HCT116 (cell line): ENCODE results near the gene TTYH2. TPM values are rescaled to one million over a fixed set of nuclear protein-coding genes. Genes with fewer than 3 reads are reported as not detected.

Experiments used
- ATAC-seq: fragments of 200-7000 bp; cut with Tn5 transposase; 2 replicates; pipeline ENCODE4 v1.9.1; 2020; ENCODE audit warnings: mild to moderate bottlenecking, moderate library complexity
- BruUV-seq: library from RNA; stranded (reverse); fragments of 400-500 nt; replicated peaks from 2 replicates; lab custom pipeline; 2021; lab: Mats Ljungman, UMichigan
- CTCF ChIA-PET: fragments of 300-600 bp; sonication (Branson Sonifier 250); formaldehyde crosslinking; loops from one replicate; lab custom pipeline; 2021; ENCODE audit warnings: antibody characterized with exemption; lab: Charles Lee
- POLR2A ChIA-PET: fragments of 300-600, 350-600 bp; sonication (Branson Sonifier 250); formaldehyde crosslinking; loops from one replicate; lab custom pipeline; 2021; ENCODE audit warnings: antibody characterized with exemption; lab: Charles Lee
- RAD21 ChIA-PET, 2 experiments: fragments of 300-600 bp; sonication (Branson Sonifier 250); formaldehyde crosslinking; loops; one replicate each; lab custom pipeline; 2023; ENCODE audit warnings: low total read pairs in 2 of 2; ENCODE audit not compliant: uncharacterized antibody in 2 of 2, unreplicated experiment in 2 of 2, low non-redundant PET in 1 of 2; lab: Charles Lee
- DNase-seq: peaks from one replicate; pipeline ENCODE4 v3.0.0-alpha.2; 2010; ENCODE audit warnings: low read depth, low spot score
- H2AFZ ChIP-seq: fragments of 200-600 bp; shearing (Covaris generic), sonication (generic); 2 replicates; pipeline ENCODE4 v1.6.1; 2017; ENCODE audit warnings: low read depth, mixed run types, mixed read lengths, antibody characterized with exemption, low read length; ENCODE audit not compliant: poor library complexity, severe bottlenecking
- H3K27ac ChIP-seq: 2 replicates; pipeline ENCODE4 v1.5.1; 2012; ENCODE audit warnings: low read depth, low read length
- H3K27me3 ChIP-seq: fragments of 200-600 bp; sonication (generic); 2 replicates; pipeline ENCODE4 v1.6.1; 2016; ENCODE audit warnings: mixed run types, low read length, mixed read lengths; ENCODE audit not compliant: insufficient read depth
- H3K36me3 ChIP-seq, 2 experiments: fragments of 200-500 bp in 1 of 2; fragments of 200-600 bp in 1 of 2; sonication (Bioruptor generic) in 1 of 2; sonication (generic) in 1 of 2; 2 replicates each; pipeline versions ENCODE4 v1.5.1 to v1.6.1; 2014 to 2016; ENCODE audit warnings: low read length in 2 of 2, inconsistent platforms in 1 of 2, mixed read lengths in 1 of 2, mixed run types in 1 of 2; ENCODE audit not compliant: insufficient read depth in 2 of 2, control insufficient read depth in 1 of 2
- H3K4me1 ChIP-seq, 2 experiments: fragments of 200-600 bp in 1 of 2; sonication (generic) in 1 of 2; 2 replicates each; pipeline versions ENCODE4 v1.5.1 to v1.6.1; 2012 to 2017; ENCODE audit warnings: low read length in 2 of 2, inconsistent platforms in 1 of 2, mild to moderate bottlenecking in 1 of 2, mixed read lengths in 1 of 2, mixed run types in 1 of 2, moderate library complexity in 1 of 2; ENCODE audit not compliant: insufficient read depth in 2 of 2, control insufficient read depth in 1 of 2
- H3K4me2 ChIP-seq: fragments of 200-600 bp; sonication (generic); 2 replicates; pipeline ENCODE4 v1.6.1; 2017; ENCODE audit warnings: mixed run types, low read length, mixed read lengths
- H3K4me3 ChIP-seq, 2 experiments: fragments of 200-600 bp in 1 of 2; sonication (generic) in 1 of 2; replicated peaks in 1 of 2; 2 replicates each; pipeline ENCODE4 v1.5.1; 2011 to 2016; ENCODE audit warnings: low read length in 2 of 2, control low read depth in 1 of 2, low read depth in 1 of 2, mild to moderate bottlenecking in 1 of 2, mixed read lengths in 1 of 2, mixed run types in 1 of 2
- H3K79me2 ChIP-seq: fragments of 200-600 bp; sonication (generic); 2 replicates; pipeline ENCODE4 v1.6.1; 2017; ENCODE audit warnings: mild to moderate bottlenecking, mixed run types, low read length, moderate library complexity, mixed read lengths; ENCODE audit not compliant: insufficient read depth
- H3K9ac ChIP-seq: fragments of 200-600 bp; sonication (generic); 2 replicates; pipeline ENCODE4 v1.6.1; 2016; ENCODE audit warnings: low read length, mixed read lengths
- H3K9me2 ChIP-seq: fragments of 200-600 bp; sonication (generic), shearing (Covaris generic); 2 replicates; pipeline ENCODE4 v1.6.1; 2017; ENCODE audit warnings: mixed run types, mild to moderate bottlenecking, moderate library complexity; ENCODE audit not compliant: insufficient read depth
- H3K9me3 ChIP-seq, 2 experiments: fragments of 200-500 bp in 1 of 2; fragments of 200-600 bp in 1 of 2; sonication (Bioruptor generic) in 1 of 2; sonication (generic) in 1 of 2; 2 replicates each; pipeline ENCODE4 v1.6.1; 2014 to 2017; ENCODE audit warnings: low read length in 2 of 2, mixed read lengths in 2 of 2, inconsistent platforms in 1 of 2, low read depth in 1 of 2, mild to moderate bottlenecking in 1 of 2, mixed run types in 1 of 2, moderate library complexity in 1 of 2; ENCODE audit not compliant: control insufficient read depth in 1 of 2, insufficient read depth in 1 of 2
- H4K20me1 ChIP-seq: fragments of 200-600 bp; sonication (generic), shearing (Covaris generic); 2 replicates; pipeline ENCODE4 v1.6.1; 2017; ENCODE audit warnings: mixed run types, mild to moderate bottlenecking, moderate library complexity; ENCODE audit not compliant: insufficient read depth
- CBX3 ChIP-seq: IDR thresholded peaks from 2 replicates; pipeline ENCODE4 v1.6.1; 2012; ENCODE audit warnings: low read depth
- CEBPB ChIP-seq: IDR thresholded peaks from 2 replicates; pipeline ENCODE4 v1.6.1; 2012; ENCODE audit warnings: low read depth
- CTCF ChIP-seq, 3 experiments: fragments of 200-600 bp in 1 of 3; sonication (generic) in 1 of 3; IDR thresholded peaks in 2 of 3; conservative IDR thresholded peaks in 1 of 3; 2 replicates each; pipeline ENCODE4 v1.5.1; 2012 to 2017; ENCODE audit warnings: low read depth in 2 of 3, low read length in 2 of 3, antibody characterized with exemption in 1 of 3, borderline replicate concordance in 1 of 3, control low read depth in 1 of 3, mild to moderate bottlenecking in 1 of 3, mixed read lengths in 1 of 3, mixed run types in 1 of 3, moderate library complexity in 1 of 3; ENCODE audit not compliant: insufficient read depth in 1 of 3
- EZH2 ChIP-seq: fragments of 200-600 bp; sonication (generic); IDR thresholded peaks from 2 replicates; pipeline ENCODE4 v1.6.1; 2017; ENCODE audit warnings: antibody characterized with exemption, mixed run types
- FOSL1 ChIP-seq: IDR thresholded peaks from 2 replicates; pipeline ENCODE4 v1.6.1; 2012; ENCODE audit warnings: low read depth
- MAX ChIP-seq: IDR thresholded peaks from 2 replicates; pipeline ENCODE4 v1.6.1; 2012
- POLR2A ChIP-seq: IDR thresholded peaks from 2 replicates; pipeline ENCODE4 v1.7.0; 2011; ENCODE audit warnings: borderline replicate concordance; ENCODE audit not compliant: insufficient read depth, insufficient read length; ENCODE audit errors: extremely low read depth
- POLR2AphosphoS5 ChIP-seq: IDR thresholded peaks from 2 replicates; pipeline ENCODE4 v1.6.1; 2011; ENCODE audit warnings: mild to moderate bottlenecking, low read depth, low read length, moderate library complexity
- REST ChIP-seq: IDR thresholded peaks from 2 replicates; pipeline ENCODE4 v1.6.1; 2012; ENCODE audit warnings: low read depth
- SIN3A ChIP-seq: IDR thresholded peaks from 2 replicates; pipeline ENCODE4 v1.6.1; 2012; ENCODE audit warnings: low read depth
- TCF7L2 ChIP-seq: IDR thresholded peaks from 2 replicates; pipeline ENCODE4 v1.7.0; 2011; ENCODE audit warnings: borderline replicate concordance, inconsistent platforms; ENCODE audit not compliant: insufficient read depth, insufficient read length; ENCODE audit errors: extremely low read depth
- ZBTB33 ChIP-seq: IDR thresholded peaks from 2 replicates; pipeline ENCODE4 v1.6.1; 2011; ENCODE audit warnings: mild to moderate bottlenecking, low read length, moderate library complexity; ENCODE audit not compliant: insufficient replicate concordance; ENCODE audit errors: extremely low read depth
- ZFX ChIP-seq: fragments of 450-650 bp; IDR thresholded peaks from 2 replicates; pipeline ENCODE4 v1.6.1; 2017
- ZNF274 ChIP-seq: fragments of 200-500 bp; sonication (Bioruptor generic); IDR thresholded peaks from 2 replicates; pipeline ENCODE4 v1.6.1; 2014; ENCODE audit warnings: mild to moderate bottlenecking, low read depth, low read length, inconsistent platforms
- intact Hi-C: fragments of 100-400 bp; cut with micrococcal nuclease; formaldehyde crosslinking; loops from 2 replicates; pipeline ENCODE4 v1.10.0; 2022
- total RNA-seq: library from RNA; stranded (reverse); gene quantifications from one replicate; pipeline ENCODE4 v1.2.1, GENCODE V29; 2021; ENCODE audit not compliant: unreplicated experiment

Gene TTYH2
- total RNA-seq, 1 experiment from 2014 or later: 10.8 TPM

GRCh38 chr17:74253036-74253435, 39.7 kb downstream of the TTYH2 start:
- no peaks in the 10 kb centered on the region for H3K9me3 ChIP-seq
- no peak overlapping the region for H3K9ac ChIP-seq
- H4K20me1 ChIP-seq: no peaks in the 10 kb centered on the region
- no peak for TF ChIP-seq POLR2A
- no peak for TF ChIP-seq ZFX
- no peak for TF ChIP-seq POLR2AphosphoS5
- no peak for TF ChIP-seq CEBPB
- TF ChIP-seq TCF7L2: no peak
- TF ChIP-seq CBX3: no peak
- TF ChIP-seq SIN3A: no peak
- H3K79me2 ChIP-seq: no peaks in the 10 kb centered on the region
- H2AFZ ChIP-seq: no peak overlapping the region
- no peak overlapping the region for H3K4me2 ChIP-seq
- POLR2A ChIA-PET: no interaction called here
- intact Hi-C loops: no loop called here
- RAD21 ChIA-PET: no interaction called here
- H3K4me1 ChIP-seq: no peaks in the 10 kb centered on the region
- ATAC-seq: no peak
- no peak overlapping the region for H3K27ac ChIP-seq
- H3K36me3 ChIP-seq: no peaks in the 10 kb centered on the region; a peak in 2 of 4 replicates
- CTCF ChIA-PET: no interaction called here
- H3K27me3 ChIP-seq: no peaks in the 10 kb centered on the region
- no peak overlapping the region for H3K4me3 ChIP-seq
- DNase-seq: no peak
- no TSS peak for BruUV-seq
- no peaks in the 10 kb centered on the region for H3K9me2 ChIP-seq

- no peak for DNase-seq
- ChIA-PET CTCF (no interaction called here), POLR2A (no interaction called here), RAD21 (no interaction called here)
- H4K20me1 ChIP-seq: no peaks in the 10 kb centered on the region
- H3K4me3 ChIP-seq: no peak overlapping the region
- no peaks in the 10 kb centered on the region for H3K27me3 ChIP-seq
- no peak for ATAC-seq
- H3K9me3 ChIP-seq: no peaks in the 10 kb centered on the region
- H3K9me2 ChIP-seq: no peaks in the 10 kb centered on the region
- H3K4me1 ChIP-seq: no peaks in the 10 kb centered on the region; a peak in 1 of 4 replicates
- no peak overlapping the region for H2AFZ ChIP-seq
- H3K79me2 ChIP-seq: no peaks in the 10 kb centered on the region
- H3K4me2 ChIP-seq: no peak overlapping the region
- no TSS peak for BruUV-seq
- no peak overlapping the region for H3K27ac ChIP-seq
- intact Hi-C loops: no loop called here
- no peak overlapping the region for H3K9ac ChIP-seq
- no peaks in the 10 kb centered on the region; a peak in 2 of 4 replicates for H3K36me3 ChIP-seq
- no peak for TF ChIP-seq MAX
- TF ChIP-seq POLR2A: no peak
- TF ChIP-seq ZNF274: no peak
- TF ChIP-seq FOSL1: no peak
- TF ChIP-seq CEBPB: no peak
- no peak for TF ChIP-seq ZBTB33
- TF ChIP-seq REST: no peak
- no peak for TF ChIP-seq EZH2
- TF ChIP-seq CTCF (IDR thresholded peaks at IDR 0.05 in 2 of 3, conservative IDR thresholded peaks at IDR 0.05 in 1 of 3; ENCODE audit: borderline replicate concordance in 1 of 3, insufficient read depth in 1 of 3, low read depth in 2 of 3, low read length in 2 of 3): no peak
Observed at GRCh38 chr17:74257311-74257710, 43.9 kb downstream of the TTYH2 start.
